Lung (tissue), 12 donors: ENCODE results near the gene GIPC2. TPM values are rescaled to one million over a fixed set of nuclear protein-coding genes. Genes with fewer than 3 reads are reported as not detected.

Experiments
- ATAC-seq: fragments of 200-7000 bp; cut with Tn5 transposase; one replicate; pipeline ENCODE4 v1.9.1; 2020; ENCODE audit warnings: moderate number of reproducible peaks; ENCODE audit not compliant: insufficient read depth, low FRiP score
- DNase-seq, 3 donors: peaks; one replicate each; pipeline ENCODE4 v3.0.0-alpha.2; 2013 to 2017
- H3K27ac ChIP-seq, 2 donors: one replicate each; pipeline ENCODE4 v1.5.1; 2013; ENCODE audit warnings: mild to moderate bottlenecking in 2 of 2, moderate library complexity in 2 of 2, control low read depth in 1 of 2, inconsistent platforms in 1 of 2, low read depth in 1 of 2, low read length in 1 of 2
- H3K27me3 ChIP-seq, 3 donors: one replicate each; pipeline ENCODE4 v1.5.1; 2013; ENCODE audit warnings: low read length in 2 of 3; ENCODE audit not compliant: control insufficient read depth in 3 of 3, insufficient read depth in 3 of 3
- H3K36me3 ChIP-seq, 4 donors: one replicate each; pipeline ENCODE4 v1.5.1; 2013; ENCODE audit warnings: low read length in 4 of 4, mild to moderate bottlenecking in 1 of 4, moderate library complexity in 1 of 4; ENCODE audit not compliant: control insufficient read depth in 4 of 4, insufficient read depth in 4 of 4
- H3K4me1 ChIP-seq, 5 donors: one replicate each; pipeline ENCODE4 v1.5.1; 2013; ENCODE audit warnings: low read length in 5 of 5, mild to moderate bottlenecking in 2 of 5, moderate library complexity in 1 of 5; ENCODE audit not compliant: control insufficient read depth in 5 of 5, insufficient read depth in 5 of 5
- H3K4me3 ChIP-seq: one replicate; pipeline ENCODE4 v1.5.1; 2013; ENCODE audit warnings: mild to moderate bottlenecking, control low read depth, moderate library complexity
- H3K9ac ChIP-seq, 2 donors: one replicate each; pipeline ENCODE4 v1.5.1; 2013; ENCODE audit warnings: low read length in 2 of 2, control low read depth in 1 of 2; ENCODE audit not compliant: insufficient read depth in 1 of 2
- H3K9me3 ChIP-seq, 4 donors: one replicate each; pipeline ENCODE4 v1.5.1; 2013; ENCODE audit warnings: low read length in 3 of 4, mild to moderate bottlenecking in 1 of 4, moderate library complexity in 1 of 4; ENCODE audit not compliant: control insufficient read depth in 4 of 4, insufficient read depth in 3 of 4
- CTCF ChIP-seq: IDR thresholded peaks from 2 replicates; pipeline ENCODE4 v1.5.1; 2012; ENCODE audit warnings: mild to moderate bottlenecking; ENCODE audit errors: control extremely low read depth, extremely low read depth
- WGBS, 2 donors: extraction: QIAGEN DNeasy Blood & Tissue Kit; methylation state at CpG; one replicate each; pipeline ENCODE4 v1.1.7; 2013; 5-methylcytosine and 5-hydroxymethylcytosine counted together
- polyA plus RNA-seq, 2 donors: library from polyadenylated mRNA; stranded (reverse); fragments of 200-250 nt; gene quantifications; one replicate each; pipeline ENCODE4 v1.2.1, GENCODE V29; 2013
- total RNA-seq, 2 donors: library from RNA; depleted of rRNA in 1 of 2; stranded (reverse); fragments of >200 nt in 1 of 2; gene quantifications; one replicate each; pipeline ENCODE4 v1.2.1, GENCODE V29; 2014 to 2021
- donor health status: control.
- donor health status: control.
- donor health status: Bipolar disorder and iron deficiency.
- donor health status: healthy.
- donor health status: DM: yes; HTN: yes; CAD: no.

GIPC2 gene
- total and polyA plus RNA-seq, 4 donors, result 0.94 to 2.5 (median 1.8) TPM

- Histone ChIP-seq H3K9ac (no peak overlapping the region), H3K9me3 (no peaks in the 10 kb centered on the region), H3K4me3 (no peak overlapping the region), H3K36me3 (peaks cover 0 to 3% (median 0%) of the 10 kb centered on the region in 4 donors), H3K27me3 (peaks cover 0 to 5% (median 0%) of the 10 kb centered on the region in 3 donors), H3K4me1 (peaks cover 0 to 26% (median 0%) of the 10 kb centered on the region in 5 donors), H3K27ac (peak overlapping the region in 1 of 2 donors; percentile 66)
- DNase-seq (no peak), ATAC-seq (no peak)
- 88 to 95% methylated on average over 2 of the region's 2 CpGs for WGBS, 2 donors
- TF ChIP-seq CTCF, result no peak
These were observed 7.7 kb downstream of the GIPC2 start for GRCh38 chr1:78053498-78053897.

- Histone ChIP-seq H3K36me3 (peaks cover 0 to 3% (median 0%) of the 10 kb centered on the region in 4 donors), H3K9ac (no peak overlapping the region), H3K9me3 (no peaks in the 10 kb centered on the region), H3K4me3 (no peak overlapping the region), H3K4me1 (peaks cover 0 to 26% (median 0%) of the 10 kb centered on the region in 5 donors), H3K27ac (no peak overlapping the region), H3K27me3 (no peaks in the 10 kb centered on the region)
- ATAC-seq (no peak), DNase-seq (no peak)
- no peak for TF ChIP-seq CTCF
These were observed 8.8 kb downstream of the GIPC2 start for GRCh38 chr1:78054559-78054958.

GRCh38 chr1:78054972-78055371 is 9.2 kb downstream of the GIPC2 start:
- TF ChIP-seq CTCF, result no peak
- no peaks in the 10 kb centered on the region for H3K27me3 ChIP-seq
- H3K9ac ChIP-seq, result no peak overlapping the region
- ATAC-seq, result no peak
- H3K4me3 ChIP-seq, result no peak overlapping the region
- no peaks in the 10 kb centered on the region for H3K9me3 ChIP-seq
- no peak overlapping the region for H3K27ac ChIP-seq
- peaks cover 0 to 3% (median 0%) of the 10 kb centered on the region in 4 donors for H3K36me3 ChIP-seq
- DNase-seq, result no peak
- 46 to 91% methylated on average over 2 of the region's 2 CpGs for WGBS, 2 donors
- peaks cover 0 to 26% (median 0%) of the 10 kb centered on the region in 5 donors for H3K4me1 ChIP-seq

GRCh38 chr1:78055565-78056132 is 9.9 kb downstream of the GIPC2 start:
- Histone ChIP-seq H3K9me3 (no peaks in the 10 kb centered on the region), H3K27me3 (no peaks in the 10 kb centered on the region), H3K9ac (no peak overlapping the region), H3K4me1 (peaks cover 0 to 26% (median 0%) of the 10 kb centered on the region in 5 donors), H3K36me3 (peaks cover 0 to 3% (median 0%) of the 10 kb centered on the region in 4 donors), H3K27ac (no peak overlapping the region), H3K4me3 (no peak overlapping the region)
- no peak for ATAC-seq
- WGBS, 2 donors, result 65 to 76% methylated on average over 3 of the region's 3 CpGs
- no peak for DNase-seq
- no peak for TF ChIP-seq CTCF
